ENCODE data around the gene ZNF853. TPM values are rescaled to one million over a fixed set of nuclear protein-coding genes. Genes with fewer than 3 reads are reported as not detected.

ZNF853 gene
- total and polyA plus RNA-seq, 10 of the 15 experiments (the other 5 are each of a cell fraction or from before 2014, with no cell fraction given) = 0.04 to 0.26 (median 0.05) TPM; not detected in 4

DNA sequence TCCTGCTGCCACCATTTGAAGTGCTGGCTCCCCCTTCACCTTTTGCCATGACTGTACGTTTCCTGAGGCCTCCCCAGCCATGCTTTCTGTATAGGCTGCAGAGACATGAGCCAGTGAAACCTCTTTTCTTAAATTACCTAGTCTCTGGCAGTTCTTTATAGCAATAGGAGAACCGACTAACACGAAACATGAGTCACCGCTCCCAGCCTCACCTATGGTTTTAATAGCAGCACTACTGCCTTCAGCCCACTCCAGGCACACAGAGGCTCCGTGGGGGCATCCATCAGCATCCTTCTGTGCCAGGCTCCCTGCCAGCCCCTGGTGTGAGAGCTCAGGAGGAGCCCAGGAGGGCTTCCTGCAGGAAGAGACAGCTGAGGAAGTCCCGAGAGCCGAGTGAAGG, 16.2 kb downstream of the ZNF853 start (continued):
- TF ChIP-seq SRF (IDR thresholded peaks at IDR 0.05; ENCODE audit: low read depth in 2 of 2, low read length in 2 of 2) = no peak
- TF ChIP-seq, protein P1, sequence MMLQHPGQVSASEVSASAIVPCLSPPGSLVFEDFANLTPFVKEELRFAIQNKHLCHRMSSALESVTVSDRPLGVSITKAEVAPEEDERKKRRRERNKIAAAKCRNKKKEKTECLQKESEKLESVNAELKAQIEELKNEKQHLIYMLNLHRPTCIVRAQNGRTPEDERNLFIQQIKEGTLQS (IDR thresholded peaks at IDR 0.05; ENCODE audit: borderline replicate concordance, extremely low read depth, low read depth, low read length) = no peak
- TF ChIP-seq JUNB (IDR thresholded peaks at IDR 0.05) = no peak

DNA sequence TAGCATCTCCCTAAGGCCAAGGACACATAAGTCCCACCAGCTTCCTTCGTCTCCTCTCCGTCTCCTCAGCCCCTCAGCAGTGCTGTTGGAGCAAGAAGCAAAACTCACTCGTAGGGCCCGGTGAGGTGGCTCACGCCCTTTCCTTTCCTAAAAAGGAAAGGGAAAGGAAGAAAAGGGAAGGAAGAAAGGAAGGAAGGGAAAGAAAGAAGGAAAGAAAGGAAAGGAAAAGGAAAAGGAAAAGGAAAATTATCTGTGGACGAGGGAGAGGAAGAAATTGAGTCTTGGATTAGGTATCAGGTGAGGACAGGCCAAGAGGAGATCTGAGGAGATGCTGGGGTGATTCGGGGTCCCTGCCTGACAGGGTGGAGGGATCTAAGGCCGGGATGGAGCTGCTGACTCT, 18.6 kb downstream of the ZNF853 start:
- Histone ChIP-seq H2AFZ (ENCODE audit: control insufficient read depth, low read depth, low read length) (no peak overlapping the region), H3K27ac (ENCODE audit: control insufficient read depth, insufficient read depth) (no peak overlapping the region), H3K9ac (ENCODE audit: control insufficient read depth, insufficient read depth, low read length) (no peak overlapping the region), H3K4me3 (no peak overlapping the region), H3K79me2 (ENCODE audit: control insufficient read depth, insufficient read depth, low read length) (peaks cover 21% of the 10 kb centered on the region), H4K20me1 (ENCODE audit: control insufficient read depth, insufficient read depth) (no peaks in the 10 kb centered on the region; the same call in 1 of the 2 replicates), H3K4me1 (ENCODE audit: control insufficient read depth, insufficient read depth, low read length) (peaks cover 9% of the 10 kb centered on the region; the same call in 1 of the 2 replicates), H3K27me3 (replicated peaks in 1 of 2; ENCODE audit: control insufficient read depth in 2 of 2, insufficient read depth in 2 of 2, low read length in 1 of 2) (no peaks in the 10 kb centered on the region), H3K4me2 (ENCODE audit: control insufficient read depth, insufficient read depth) (no peak overlapping the region), H3K36me3 (ENCODE audit: control insufficient read depth in 2 of 2, insufficient read depth in 2 of 2, low read length in 1 of 2) (no peaks in the 10 kb centered on the region), H3K9me3 (replicated peaks; ENCODE audit: control insufficient read depth, insufficient read depth, low read length) (no peaks in the 10 kb centered on the region; the same call in 2 of the 3 replicates)
- WGBS (ENCODE audit: insufficient coverage, insufficient replicate concordance, low lambda C conversion rate, missing lambda C conversion rate) = 79% methylated on average over 8 of the region's 8 CpGs
- in situ Hi-C loops (cut with MboI) = no loop called here
- no peak for DNase-seq (ENCODE audit: low read depth, low spot score)
- no peak for FAIRE-seq
- BruUV-seq (replicated peaks) = no TSS peak
- CTCF ChIA-PET = no interaction called here
- SMC1A ChIA-PET (ENCODE audit: uncharacterized antibody, unreplicated experiment) = no interaction called here
- TF ChIP-seq, protein P2, sequence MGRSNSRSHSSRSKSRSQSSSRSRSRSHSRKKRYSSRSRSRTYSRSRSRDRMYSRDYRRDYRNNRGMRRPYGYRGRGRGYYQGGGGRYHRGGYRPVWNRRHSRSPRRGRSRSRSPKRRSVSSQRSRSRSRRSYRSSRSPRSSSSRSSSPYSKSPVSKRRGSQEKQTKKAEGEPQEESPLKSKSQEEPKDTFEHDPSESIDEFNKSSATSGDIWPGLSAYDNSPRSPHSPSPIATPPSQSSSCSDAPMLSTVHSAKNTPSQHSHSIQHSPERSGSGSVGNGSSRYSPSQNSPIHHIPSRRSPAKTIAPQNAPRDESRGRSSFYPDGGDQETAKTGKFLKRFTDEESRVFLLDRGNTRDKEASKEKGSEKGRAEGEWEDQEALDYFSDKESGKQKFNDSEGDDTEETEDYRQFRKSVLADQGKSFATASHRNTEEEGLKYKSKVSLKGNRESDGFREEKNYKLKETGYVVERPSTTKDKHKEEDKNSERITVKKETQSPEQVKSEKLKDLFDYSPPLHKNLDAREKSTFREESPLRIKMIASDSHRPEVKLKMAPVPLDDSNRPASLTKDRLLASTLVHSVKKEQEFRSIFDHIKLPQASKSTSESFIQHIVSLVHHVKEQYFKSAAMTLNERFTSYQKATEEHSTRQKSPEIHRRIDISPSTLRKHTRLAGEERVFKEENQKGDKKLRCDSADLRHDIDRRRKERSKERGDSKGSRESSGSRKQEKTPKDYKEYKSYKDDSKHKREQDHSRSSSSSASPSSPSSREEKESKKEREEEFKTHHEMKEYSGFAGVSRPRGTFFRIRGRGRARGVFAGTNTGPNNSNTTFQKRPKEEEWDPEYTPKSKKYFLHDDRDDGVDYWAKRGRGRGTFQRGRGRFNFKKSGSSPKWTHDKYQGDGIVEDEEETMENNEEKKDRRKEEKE (IDR thresholded peaks at IDR 0.05) = no peak
- no peak for TF ChIP-seq CREB1 (IDR thresholded peaks at IDR 0.05; ENCODE audit: low read depth)
- RAD21 ChIA-PET (ENCODE audit: unreplicated experiment) = no interaction called here
- POLR2A ChIA-PET = no interaction called here
- intact Hi-C loops (cut with micrococcal nuclease; ENCODE audit: unreplicated experiment) = no loop called here
- no peak for ATAC-seq
